Neutrophil (primary cell): ENCODE measurements around the gene EIF2B4.
A peak's percentile ranks its signal among the peaks of the same experiment; 100 is the strongest.

Experiments used
- H3K27ac ChIP-seq: fragments of 200-600 bp; sonication (generic); 2 replicates; pipeline ENCODE4 v1.5.1; 2016; ENCODE audit warnings: mild to moderate bottlenecking, moderate library complexity
- H3K27me3 ChIP-seq: fragments of 200-600 bp; sonication (generic); 2 replicates; pipeline ENCODE4 v1.6.0; 2016; ENCODE audit warnings: mild to moderate bottlenecking
- H3K36me3 ChIP-seq: fragments of 200-600 bp; sonication (generic); 2 replicates; pipeline ENCODE4 v1.5.1; 2017
- H3K4me1 ChIP-seq, 2 experiments: fragments of 200-600 bp in 1 of 2; sonication (generic) in 1 of 2; 1 replicate in 1 of 2; 2 replicates in 1 of 2; pipeline versions ENCODE4 v1.5.1 to v1.6.1; 2013 to 2016; ENCODE audit warnings: low read depth in 1 of 2, low read length in 1 of 2, mild to moderate bottlenecking in 1 of 2, moderate library complexity in 1 of 2; ENCODE audit not compliant: control insufficient read depth in 1 of 2, insufficient read depth in 1 of 2
- H3K4me3 ChIP-seq, 2 experiments: fragments of 200-600 bp in 1 of 2; sonication (generic) in 1 of 2; 1 replicate in 1 of 2; 2 replicates in 1 of 2; pipeline ENCODE4 v1.5.1; 2013 to 2016; ENCODE audit warnings: low read depth in 1 of 2, low read length in 1 of 2, mild to moderate bottlenecking in 1 of 2, moderate library complexity in 1 of 2
- H3K9me3 ChIP-seq: fragments of 200-600 bp; sonication (generic); 2 replicates; pipeline ENCODE4 v1.5.1; 2016
- CTCF ChIP-seq: fragments of 200-600 bp; sonication (generic); IDR thresholded peaks from 2 replicates; pipeline ENCODE4 v1.5.1; 2016; ENCODE audit warnings: antibody characterized with exemption

Gene EIF2B4

GRCh38 chr2:27376151-27376865 lies 6.2 kb upstream of the EIF2B4 start:
- H3K27me3 ChIP-seq, result no peaks in the 10 kb centered on the region
- H3K4me1 ChIP-seq, result peaks cover 28 to 35% of the 10 kb centered on the region in 2 experiments
- H3K27ac ChIP-seq, result no peak overlapping the region
- TF ChIP-seq CTCF, result no peak
- H3K36me3 ChIP-seq, result peaks cover 65% of the 10 kb centered on the region
- no peaks in the 10 kb centered on the region for H3K9me3 ChIP-seq
- no peak overlapping the region for H3K4me3 ChIP-seq

GRCh38 chr2:27375513-27376099 lies 5.5 kb upstream of the EIF2B4 start:
- H3K36me3 ChIP-seq, result peaks cover 63% of the 10 kb centered on the region
- H3K9me3 ChIP-seq, result no peaks in the 10 kb centered on the region
- no peak overlapping the region for H3K27ac ChIP-seq
- H3K27me3 ChIP-seq, result no peaks in the 10 kb centered on the region
- H3K4me3 ChIP-seq, result no peak overlapping the region
- TF ChIP-seq CTCF, result no peak
- H3K4me1 ChIP-seq, result peaks cover 29 to 36% of the 10 kb centered on the region in 2 experiments

- Histone ChIP-seq H3K4me3 (no peak overlapping the region), H3K36me3 (peaks cover 58% of the 10 kb centered on the region), H3K27ac (no peak overlapping the region)
These were observed 3.4 kb upstream of the EIF2B4 start for GRCh38 chr2:27373567-27373966.

GRCh38 chr2:27372937-27373336 lies 2.8 kb upstream of the EIF2B4 start:
- peaks cover 54% of the 10 kb centered on the region for H3K36me3 ChIP-seq

More at GRCh38 chr2:27373567-27373966, 3.4 kb upstream of the EIF2B4 start:
- H3K27me3 ChIP-seq, result no peaks in the 10 kb centered on the region
- no peaks in the 10 kb centered on the region for H3K9me3 ChIP-seq
- no peak for TF ChIP-seq CTCF
- H3K4me1 ChIP-seq, result peaks cover 34 to 35% of the 10 kb centered on the region in 2 experiments

More at GRCh38 chr2:27372937-27373336, 2.8 kb upstream of the EIF2B4 start:
- no peak overlapping the region for H3K4me3 ChIP-seq
- H3K27me3 ChIP-seq, result no peaks in the 10 kb centered on the region
- peak overlapping the region; percentile 90 for H3K27ac ChIP-seq
- peaks cover 34 to 36% of the 10 kb centered on the region in 2 experiments for H3K4me1 ChIP-seq
- TF ChIP-seq CTCF, result no peak
- H3K9me3 ChIP-seq, result no peaks in the 10 kb centered on the region
